GM12864 (cell line): ENCODE measurements around the gene ZBTB7B.
A peak's percentile ranks its signal among the peaks of the same experiment; 100 is the strongest.

Experiments
- DNase-seq: peaks from one replicate; pipeline ENCODE4 v3.0.0-alpha.2; 2011; ENCODE audit warnings: low read depth
- H3K4me3 ChIP-seq: 2 replicates; pipeline ENCODE4 v1.5.1; 2011; ENCODE audit warnings: mild to moderate bottlenecking, low read depth, low read length, control low read depth
- CTCF ChIP-seq: IDR thresholded peaks from 2 replicates; pipeline ENCODE4 v1.5.1; 2011; ENCODE audit warnings: low read depth, mild to moderate bottlenecking, moderate library complexity, low read length, control low read depth, inconsistent platforms; ENCODE audit errors: missing control alignments

Gene ZBTB7B

GRCh38 chr1:155051342-155051776 lies 48.8 kb downstream of the ZBTB7B start:
- peak overlapping the region; percentile 63 for H3K4me3 ChIP-seq
- no peak for DNase-seq
- TF ChIP-seq CTCF, result no peak

GRCh38 chr1:155051777-155052398 lies 49.3 kb downstream of the ZBTB7B start:
- no peak for DNase-seq
- TF ChIP-seq CTCF, result no peak
- H3K4me3 ChIP-seq, result peak overlapping the region; percentile 63

GRCh38 chr1:155052439-155053395 lies 50.1 kb downstream of the ZBTB7B start:
- no peak for DNase-seq
- TF ChIP-seq CTCF, result peak; percentile 50
- H3K4me3 ChIP-seq, result peak overlapping the region; percentile 63

- DNase-seq, result no peak
These were observed 51.0 kb downstream of the ZBTB7B start for GRCh38 chr1:155053531-155054105.

GRCh38 chr1:155057104-155057503 lies 54.5 kb downstream of the ZBTB7B start:
- DNase-seq, result no peak

More at GRCh38 chr1:155053531-155054105, 51.0 kb downstream of the ZBTB7B start:
- H3K4me3 ChIP-seq, result no peak overlapping the region
- no peak for TF ChIP-seq CTCF

GRCh38 chr1:155057788-155058211 lies 55.2 kb downstream of the ZBTB7B start:
- peak; percentile 35 for TF ChIP-seq CTCF
- H3K4me3 ChIP-seq, result no peak overlapping the region
- no peak for DNase-seq

More at GRCh38 chr1:155057104-155057503, 54.5 kb downstream of the ZBTB7B start:
- H3K4me3 ChIP-seq, result no peak overlapping the region
- no peak for TF ChIP-seq CTCF
